Measurements from ENCODE around the gene RAPGEF2. TPM values are rescaled to one million over a fixed set of nuclear protein-coding genes. Genes with fewer than 3 reads are reported as not detected.

Gene RAPGEF2
- total and polyA plus RNA-seq, 2 donors (not counting 1 experiment from before 2014, with no cell fraction given), result 10.9 to 45.8 TPM

DNA sequence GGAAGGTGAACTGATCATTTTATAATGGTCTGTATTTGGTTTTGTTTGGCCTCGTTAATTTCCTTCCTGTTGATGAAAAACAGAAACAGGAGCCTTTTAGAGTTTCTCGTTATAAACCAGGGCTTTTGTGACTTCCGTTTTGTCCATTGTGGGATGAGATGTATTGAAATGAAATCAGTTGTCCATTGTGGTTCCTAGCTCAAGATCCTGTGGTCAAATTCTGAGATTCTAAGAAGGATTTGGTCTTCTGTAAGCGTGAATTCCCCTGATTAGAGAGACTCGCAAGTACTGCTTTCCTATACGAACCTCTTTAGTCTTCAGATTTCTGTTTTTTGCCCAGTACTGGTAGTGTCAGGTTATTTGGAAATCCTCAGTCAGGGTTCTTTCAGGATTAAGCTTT lies 101.7 kb downstream of the RAPGEF2 start:
- H3K9ac ChIP-seq (ENCODE audit: low read length), result no peak overlapping the region
- ChIA-PET CTCF (interaction anchor here (2.8 to 4.9 kb wide), 3 partner anchors 12 to 353 kb away, joined by 8 to 96 read pairs (median 38); no protein-coding TSS in a partner anchor), POLR2A (no interaction called here)
- Mint-ChIP-seq H3K4me1 (peaks cover 17% of the 10 kb centered on the region), H3K9me3 (ENCODE audit: insufficient read depth) (no peaks in the 10 kb centered on the region), H3K27me3 (no peaks in the 10 kb centered on the region), H3K27ac (no peak overlapping the region), H3K4me3 (no peak overlapping the region)
- 73% methylated on average over 3 of the region's 6 CpGs for WGBS (ENCODE audit: insufficient coverage)
- DNase-seq (no peak), ATAC-seq (ENCODE audit: low read depth) (no peak)
- no peak overlapping the region for H3K4me2 ChIP-seq (replicated peaks; ENCODE audit: low read depth, low read length, poor library complexity, severe bottlenecking)
- no peaks in the 10 kb centered on the region for H3K27me3 ChIP-seq (replicated peaks in 1 of 4; ENCODE audit: control extremely low read depth in 1 of 4, control insufficient read depth in 3 of 4, insufficient read depth in 4 of 4, low read length in 3 of 4)
- H4K20me1 ChIP-seq (ENCODE audit: control insufficient read depth, insufficient read depth, low read length, poor library complexity, severe bottlenecking), result peaks cover 12% of the 10 kb centered on the region
- TF ChIP-seq EZH2 (IDR thresholded peaks at IDR 0.05; ENCODE audit: borderline replicate concordance, insufficient read depth, low read depth, low read length, poor library complexity, severe bottlenecking), result no peak
- TF ChIP-seq, protein P1, sequence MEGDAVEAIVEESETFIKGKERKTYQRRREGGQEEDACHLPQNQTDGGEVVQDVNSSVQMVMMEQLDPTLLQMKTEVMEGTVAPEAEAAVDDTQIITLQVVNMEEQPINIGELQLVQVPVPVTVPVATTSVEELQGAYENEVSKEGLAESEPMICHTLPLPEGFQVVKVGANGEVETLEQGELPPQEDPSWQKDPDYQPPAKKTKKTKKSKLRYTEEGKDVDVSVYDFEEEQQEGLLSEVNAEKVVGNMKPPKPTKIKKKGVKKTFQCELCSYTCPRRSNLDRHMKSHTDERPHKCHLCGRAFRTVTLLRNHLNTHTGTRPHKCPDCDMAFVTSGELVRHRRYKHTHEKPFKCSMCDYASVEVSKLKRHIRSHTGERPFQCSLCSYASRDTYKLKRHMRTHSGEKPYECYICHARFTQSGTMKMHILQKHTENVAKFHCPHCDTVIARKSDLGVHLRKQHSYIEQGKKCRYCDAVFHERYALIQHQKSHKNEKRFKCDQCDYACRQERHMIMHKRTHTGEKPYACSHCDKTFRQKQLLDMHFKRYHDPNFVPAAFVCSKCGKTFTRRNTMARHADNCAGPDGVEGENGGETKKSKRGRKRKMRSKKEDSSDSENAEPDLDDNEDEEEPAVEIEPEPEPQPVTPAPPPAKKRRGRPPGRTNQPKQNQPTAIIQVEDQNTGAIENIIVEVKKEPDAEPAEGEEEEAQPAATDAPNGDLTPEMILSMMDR (IDR thresholded peaks at IDR 0.05), result no peak
- intact Hi-C loops (cut with micrococcal nuclease), result no loop called here
- no peak overlapping the region for H3K4me3 ChIP-seq (ENCODE audit: control extremely low read depth in 1 of 5, extremely low read depth in 1 of 5, insufficient read depth in 1 of 5, low read depth in 2 of 5, low read length in 4 of 5)
- peaks cover 13 to 14% of the 10 kb centered on the region in 2 donors for H3K4me1 ChIP-seq (ENCODE audit: control insufficient read depth in 2 of 2, insufficient read depth in 2 of 2, low read length in 2 of 2)
- H3K9me3 ChIP-seq (ENCODE audit: control extremely low read depth in 1 of 3, control insufficient read depth in 2 of 3, insufficient read depth in 1 of 3, low read length in 2 of 3), result peaks cover 0 to 5% (median 0%) of the 10 kb centered on the region in 3 donors
- H3K79me2 ChIP-seq (ENCODE audit: control insufficient read depth, insufficient read depth, low read length), result no peaks in the 10 kb centered on the region
- no peak overlapping the region for H3K27ac ChIP-seq (ENCODE audit: low read length in 2 of 2)
- no peaks in the 10 kb centered on the region for H3K36me3 ChIP-seq (replicated peaks in 1 of 2; ENCODE audit: control extremely low read depth in 1 of 2, control insufficient read depth in 1 of 2, extremely low read depth in 1 of 2, insufficient read depth in 2 of 2, low read length in 1 of 2)
- no peak overlapping the region for H2AFZ ChIP-seq (ENCODE audit: insufficient read depth, low read depth, low read length, poor library complexity, severe bottlenecking)

DNA sequence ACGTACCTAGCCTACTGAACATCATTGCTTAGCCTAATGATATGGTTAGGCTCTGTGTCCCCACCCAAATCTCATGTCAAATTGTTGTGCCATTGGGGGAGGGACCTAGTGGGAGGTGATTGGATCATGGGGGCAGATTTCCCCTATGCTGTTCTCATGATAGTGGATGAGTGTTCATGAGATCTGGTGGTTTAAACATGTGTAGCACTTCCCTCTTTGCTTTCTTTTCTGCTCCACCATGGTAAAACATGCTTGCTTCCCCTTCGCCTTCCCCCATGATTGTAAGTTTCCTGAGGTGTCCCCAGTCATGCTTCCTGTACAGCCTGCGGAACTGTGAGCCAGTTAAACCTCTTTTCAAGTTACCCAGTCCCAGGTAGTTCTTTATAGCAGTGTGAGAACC lies 102.6 kb downstream of the RAPGEF2 start:
- Histone ChIP-seq H2AFZ (ENCODE audit: insufficient read depth, low read depth, low read length, poor library complexity, severe bottlenecking) (no peak overlapping the region), H4K20me1 (ENCODE audit: control insufficient read depth, insufficient read depth, low read length, poor library complexity, severe bottlenecking) (peaks cover 12% of the 10 kb centered on the region), H3K4me3 (ENCODE audit: control extremely low read depth in 1 of 5, extremely low read depth in 1 of 5, insufficient read depth in 1 of 5, low read depth in 2 of 5, low read length in 4 of 5) (no peak overlapping the region), H3K27me3 (replicated peaks in 1 of 4; ENCODE audit: control extremely low read depth in 1 of 4, control insufficient read depth in 3 of 4, insufficient read depth in 4 of 4, low read length in 3 of 4) (no peaks in the 10 kb centered on the region), H3K9me3 (ENCODE audit: control extremely low read depth in 1 of 3, control insufficient read depth in 2 of 3, insufficient read depth in 1 of 3, low read length in 2 of 3) (peaks cover 0 to 5% (median 0%) of the 10 kb centered on the region in 3 donors), H3K9ac (ENCODE audit: low read length) (no peak overlapping the region), H3K27ac (ENCODE audit: low read length in 2 of 2) (no peak overlapping the region), H3K4me2 (replicated peaks; ENCODE audit: low read depth, low read length, poor library complexity, severe bottlenecking) (no peak overlapping the region), H3K36me3 (replicated peaks in 1 of 2; ENCODE audit: control extremely low read depth in 1 of 2, control insufficient read depth in 1 of 2, extremely low read depth in 1 of 2, insufficient read depth in 2 of 2, low read length in 1 of 2) (no peaks in the 10 kb centered on the region), H3K4me1 (ENCODE audit: control insufficient read depth in 2 of 2, insufficient read depth in 2 of 2, low read length in 2 of 2) (peaks cover 13 to 14% of the 10 kb centered on the region in 2 donors), H3K79me2 (ENCODE audit: control insufficient read depth, insufficient read depth, low read length) (no peaks in the 10 kb centered on the region)
- TF ChIP-seq, protein P1 (IDR thresholded peaks at IDR 0.05), result no peak
- no peak overlapping the region for H3K27ac Mint-ChIP-seq
- ATAC-seq (ENCODE audit: low read depth) (no peak), DNase-seq (peak; percentile 12)
- WGBS (ENCODE audit: insufficient coverage), result 100% methylated on average over 1 of the region's 3 CpGs
- CTCF ChIA-PET, result no interaction called here
- intact Hi-C loops (cut with micrococcal nuclease), result no loop called here
- H3K27me3 Mint-ChIP-seq, result no peaks in the 10 kb centered on the region
- H3K4me1 Mint-ChIP-seq, result peaks cover 16% of the 10 kb centered on the region
- POLR2A ChIA-PET, result no interaction called here
- H3K9me3 Mint-ChIP-seq (ENCODE audit: insufficient read depth), result no peaks in the 10 kb centered on the region
- no peak overlapping the region for H3K4me3 Mint-ChIP-seq

Data from B cell (primary cell).